PC-3 (cell line): ENCODE measurements around the gene DIP2B. TPM values are rescaled to one million over a fixed set of nuclear protein-coding genes. Genes with fewer than 3 reads are reported as not detected.

Experiments
- ATAC-seq: fragments of 200-7000 bp; cut with Tn5 transposase; 2 replicates; pipeline ENCODE4 v1.9.1; 2020; ENCODE audit warnings: mild to moderate bottlenecking, moderate library complexity
- BruUV-seq: library from RNA; stranded (reverse); fragments of 400-500 nt; replicated peaks from 2 replicates; lab custom pipeline; 2021; lab: Mats Ljungman, UMichigan
- CTCF ChIA-PET: fragments of 300-600 bp; sonication (Branson Sonifier 250); formaldehyde crosslinking; loops from one replicate; lab custom pipeline; 2022; ENCODE audit warnings: antibody characterized with exemption; lab: Charles Lee
- POLR2A ChIA-PET: fragments of 300-600 bp; sonication (Branson Sonifier 250); formaldehyde crosslinking; loops from one replicate; lab custom pipeline; 2022; ENCODE audit warnings: antibody characterized with exemption; ENCODE audit not compliant: unreplicated experiment; lab: Charles Lee
- DNase-seq: peaks from one replicate; pipeline ENCODE4 v3.0.0-alpha.2; 2015
- H2AFZ ChIP-seq: fragments of 300-600 bp; sonication (generic); 2 replicates; pipeline ENCODE4 v1.6.0; 2016; ENCODE audit warnings: antibody characterized with exemption, low read length
- H3F3A ChIP-seq: fragments of 300-600 bp; sonication (generic); one replicate; pipeline ENCODE4 v1.6.0; 2017; ENCODE audit warnings: antibody characterized with exemption, low read length, control low read depth, mild to moderate bottlenecking; ENCODE audit not compliant: unreplicated experiment
- H3K27ac ChIP-seq: fragments of 300-600 bp; sonication (generic); 2 replicates; pipeline ENCODE4 v1.5.1; 2016; ENCODE audit warnings: mild to moderate bottlenecking, low read length
- H3K27me3 ChIP-seq: fragments of 300-600 bp; sonication (generic); 2 replicates; pipeline ENCODE4 v1.6.1; 2016; ENCODE audit warnings: low read length, mixed read lengths
- H3K36me3 ChIP-seq: fragments of 300-600 bp; sonication (generic); 2 replicates; pipeline ENCODE4 v1.6.1; 2016; ENCODE audit warnings: low read depth, mixed run types, low read length, mixed read lengths
- H3K4me1 ChIP-seq: fragments of 300-600 bp; sonication (generic); 2 replicates; pipeline ENCODE4 v1.5.1; 2016; ENCODE audit warnings: low read length; ENCODE audit not compliant: insufficient read depth
- H3K4me2 ChIP-seq: fragments of 300-600 bp; sonication (generic); 2 replicates; pipeline ENCODE4 v1.6.0; 2016; ENCODE audit warnings: low read length
- H3K4me3 ChIP-seq: fragments of 300-600 bp; sonication (generic); 2 replicates; pipeline ENCODE4 v1.5.1; 2016; ENCODE audit warnings: mild to moderate bottlenecking, low read length, mixed read lengths
- H3K79me2 ChIP-seq: fragments of 300-600 bp; sonication (generic); 2 replicates; pipeline ENCODE4 v1.6.1; 2017; ENCODE audit warnings: low read length, mixed read lengths
- H3K9ac ChIP-seq: fragments of 300-600 bp; sonication (generic); 2 replicates; pipeline ENCODE4 v1.6.0; 2016; ENCODE audit warnings: mild to moderate bottlenecking, low read length
- H3K9me2 ChIP-seq: fragments of 300-600 bp; sonication (generic); replicated peaks from 2 replicates; pipeline ENCODE4 v1.6.1; 2016; ENCODE audit warnings: mixed run types, low read length, mixed read lengths
- H3K9me3 ChIP-seq: fragments of 300-600 bp; sonication (generic); 2 replicates; pipeline ENCODE4 v1.6.1; 2016; ENCODE audit warnings: low read length, mixed read lengths
- H4K20me1 ChIP-seq: fragments of 300-600 bp; sonication (generic); 2 replicates; pipeline ENCODE4 v1.6.1; 2016; ENCODE audit warnings: low read length, mixed read lengths
- CTCF ChIP-seq: fragments of 300-600 bp; sonication (generic); conservative IDR thresholded peaks from 2 replicates; pipeline ENCODE4 v1.5.1; 2017; ENCODE audit warnings: antibody characterized with exemption, low read depth, mild to moderate bottlenecking, low read length
- EZH2 ChIP-seq: fragments of 300-600 bp; sonication (generic); IDR thresholded peaks from one replicate; pipeline ENCODE4 v1.6.1; 2017; ENCODE audit warnings: antibody characterized with exemption, mild to moderate bottlenecking, low read length; ENCODE audit not compliant: unreplicated experiment
- EZH2phosphoT487 ChIP-seq: fragments of 300-600 bp; sonication (generic); IDR thresholded peaks from 2 replicates; pipeline ENCODE4 v1.6.1; 2018; ENCODE audit warnings: mild to moderate bottlenecking, antibody characterized with exemption, low read length, borderline replicate concordance
- intact Hi-C: fragments of 100-400 bp; cut with micrococcal nuclease; formaldehyde crosslinking; loops from 2 replicates; pipeline ENCODE4 v1.9.0; 2023
- total RNA-seq: library from RNA; depleted of rRNA; stranded (reverse); fragments of >200 nt; gene quantifications from 2 replicates; pipeline ENCODE4 v1.2.3, GENCODE V29; 2014

DIP2B gene
- total RNA-seq, 1 experiment from 2014 or later: 36.3 TPM

DNA sequence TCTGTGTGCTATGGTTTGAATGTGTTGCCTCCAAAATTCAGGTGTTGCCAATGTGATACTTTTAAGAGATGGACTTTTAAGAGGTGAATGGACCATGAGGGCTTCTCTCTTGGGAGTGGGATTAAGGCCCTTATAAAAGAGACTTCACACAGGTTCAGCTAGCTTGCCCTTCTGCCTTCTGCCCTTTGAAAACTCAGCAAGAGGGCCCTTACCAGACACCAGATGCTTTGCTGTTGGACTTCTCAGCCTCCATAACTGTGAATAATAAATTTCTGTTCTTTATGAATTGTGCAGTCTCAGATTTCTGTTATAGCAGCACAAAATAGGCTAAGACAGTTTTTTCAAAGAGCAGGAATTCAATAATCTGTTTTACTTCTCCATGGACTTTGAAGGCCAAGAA, 86.1 kb downstream of the DIP2B start:
- Histone ChIP-seq H3K27me3 (no peaks in the 10 kb centered on the region), H3K36me3 (no peaks in the 10 kb centered on the region), H3K79me2 (peaks cover 78% of the 10 kb centered on the region), H3K4me2 (no peak overlapping the region), H3K4me1 (peaks cover 26% of the 10 kb centered on the region), H2AFZ (no peak overlapping the region), H3K9me3 (no peaks in the 10 kb centered on the region), H3K27ac (peak overlapping the region; percentile 87; the same call in 1 of the 2 replicates), H3F3A (peaks cover 3% of the 10 kb centered on the region), H3K9ac (no peak overlapping the region), H3K4me3 (no peak overlapping the region), H4K20me1 (no peaks in the 10 kb centered on the region), H3K9me2 (no peaks in the 10 kb centered on the region)
- no TSS peak for BruUV-seq
- CTCF ChIA-PET: no interaction called here
- intact Hi-C loops: no loop called here
- TF ChIP-seq EZH2phosphoT487: no peak
- TF ChIP-seq CTCF: no peak
- TF ChIP-seq EZH2: no peak
- POLR2A ChIA-PET: no interaction called here
- DNase-seq: no peak
- ATAC-seq: no peak

GRCh38 chr12:50595667-50596066, 90.9 kb downstream of the DIP2B start:
- Histone ChIP-seq H3K9me2 (no peaks in the 10 kb centered on the region), H3K4me3 (no peak overlapping the region), H3K27me3 (no peaks in the 10 kb centered on the region), H3K4me2 (no peak overlapping the region), H3K9ac (no peak overlapping the region), H3K36me3 (no peaks in the 10 kb centered on the region; the same call in 1 of the 2 replicates), H3K79me2 (peaks cover 68% of the 10 kb centered on the region), H3F3A (peaks cover 8% of the 10 kb centered on the region), H3K9me3 (no peaks in the 10 kb centered on the region), H4K20me1 (no peaks in the 10 kb centered on the region), H3K27ac (no peak overlapping the region), H2AFZ (no peak overlapping the region), H3K4me1 (peaks cover 15% of the 10 kb centered on the region)
- no peak for ATAC-seq
- intact Hi-C loops: loop anchor here (2.0 to 5.0 kb wide), 2 partner anchors 42 to 91 kb away; partner anchors contain the start of gene DIP2B
- ChIA-PET CTCF (no interaction called here), POLR2A (no interaction called here)
- BruUV-seq: no TSS peak
- DNase-seq: no peak
- TF ChIP-seq EZH2phosphoT487 (no peak), CTCF (no peak), EZH2 (no peak)
